NOMO-1 treated with DMSO at 0.1 percent for 48 hours (cell line): ENCODE results near the gene ZNF786.
"Not testable (repeated sequence)": the region's sequence is repeated elsewhere in the genome, so short reads cannot be mapped to it uniquely, and the experiment has no call there.

Experiments
- DNase-seq: peaks from one replicate; lab custom pipeline; 2025; ENCODE audit not compliant: unreplicated experiment; lab: John Stamatoyannopoulos, UW

ZNF786 gene

GRCh38 chr7:149084407-149084806, 6.1 kb downstream of the ZNF786 start:
- DNase-seq: no peak

DNA sequence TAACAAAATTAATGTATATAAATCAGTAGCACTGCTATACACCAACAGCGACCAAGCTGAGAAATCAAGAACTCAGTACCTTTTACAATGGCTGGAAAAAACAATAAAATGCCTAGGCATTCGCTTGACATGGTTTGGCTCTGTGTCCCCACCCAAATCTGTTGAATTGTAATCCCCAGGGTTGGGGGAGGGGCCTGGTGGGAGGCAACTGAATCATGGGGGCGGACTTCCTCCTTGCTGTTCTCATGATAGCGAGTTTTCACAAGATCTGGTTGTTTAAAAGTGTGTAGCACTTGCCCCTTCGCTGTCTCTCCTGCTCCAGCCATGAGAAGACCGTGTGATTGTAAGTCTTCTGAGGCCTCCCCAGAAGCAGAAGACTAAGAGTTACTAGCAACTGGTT, 8.6 kb downstream of the ZNF786 start:
- no peak for DNase-seq

- no peak for DNase-seq
These were observed 12.9 kb downstream of the ZNF786 start for GRCh38 chr7:149077594-149077993.

- no peak for DNase-seq
These were observed 15.2 kb downstream of the ZNF786 start for GRCh38 chr7:149075286-149075685.

- DNase-seq: no peak
These were observed 16.2 kb downstream of the ZNF786 start for GRCh38 chr7:149074116-149074885.

- DNase-seq: no peak
These were observed 18.1 kb downstream of the ZNF786 start for GRCh38 chr7:149072438-149072775.

DNA sequence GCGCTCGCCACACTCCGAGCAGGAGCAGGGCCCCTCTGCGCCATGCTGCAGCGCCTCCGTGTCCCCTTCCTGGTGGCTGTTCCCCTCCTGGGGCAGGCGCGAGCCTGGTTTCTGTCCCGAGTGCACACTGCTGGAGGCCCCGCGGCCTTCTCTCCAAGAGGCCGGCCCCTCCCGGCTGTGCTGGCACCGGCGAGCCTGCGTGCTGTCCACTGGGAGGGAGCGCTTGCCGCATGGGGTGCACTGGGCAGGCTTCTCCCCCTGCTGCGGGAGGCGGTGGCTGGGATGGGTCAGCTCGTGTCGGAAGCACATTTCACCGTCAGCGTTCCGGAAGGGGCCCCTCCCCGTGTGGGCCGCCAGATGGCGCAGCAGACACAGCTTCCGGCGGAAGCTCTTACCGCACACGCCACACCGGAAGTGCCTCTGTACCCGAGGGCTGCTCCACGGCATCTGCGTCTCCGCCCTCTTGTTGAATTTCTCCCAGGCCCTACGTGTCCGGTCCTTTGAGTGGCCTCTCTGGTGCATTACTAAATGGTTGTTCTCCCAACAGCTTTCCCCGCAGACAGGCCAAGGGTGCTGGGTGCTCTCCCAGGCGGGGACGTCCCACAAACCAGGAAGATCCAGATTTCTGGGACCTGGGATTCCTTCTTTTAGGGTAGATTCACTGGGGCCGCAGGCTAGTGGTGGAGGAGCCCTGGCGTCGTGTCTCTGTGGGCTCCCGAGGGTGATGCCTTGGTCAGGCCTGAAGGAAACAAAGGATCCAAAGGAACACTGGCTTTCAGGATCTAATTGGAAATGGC, 18.7 kb downstream of the ZNF786 start:
- DNase-seq: no peak

GRCh38 chr7:149071182-149071635, 19.3 kb downstream of the ZNF786 start:
- no peak for DNase-seq

GRCh38 chr7:149070372-149071125, 20.0 kb downstream of the ZNF786 start:
- DNase-seq: no peak

GRCh38 chr7:149067869-149068268, 22.6 kb downstream of the ZNF786 start:
- DNase-seq: no peak

DNA sequence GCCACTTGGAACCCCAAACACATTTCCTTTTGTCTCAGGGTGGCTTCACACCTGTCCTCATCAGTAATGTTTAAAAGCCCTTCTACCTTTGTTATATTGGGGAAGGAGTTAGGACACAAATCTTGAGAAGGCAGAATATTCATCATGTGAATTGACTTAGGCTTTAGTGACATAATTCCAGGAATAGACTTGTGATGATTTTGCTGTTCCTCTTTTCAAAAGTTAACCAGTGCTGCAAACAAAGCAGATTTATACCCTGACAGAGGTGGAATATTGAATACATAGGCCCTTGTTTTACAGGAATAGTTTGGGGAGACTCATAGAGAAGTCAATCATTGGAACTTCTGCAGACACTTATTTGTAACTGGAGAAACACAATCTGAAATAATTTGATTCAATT, 27.0 kb downstream of the ZNF786 start:
- DNase-seq: no peak

GRCh38 chr7:149062217-149062899, 28.2 kb downstream of the ZNF786 start:
- not testable (repeated sequence) for DNase-seq

GRCh38 chr7:149060156-149060555, 30.4 kb downstream of the ZNF786 start:
- no peak for DNase-seq

- DNase-seq: no peak
These were observed 36.6 kb downstream of the ZNF786 start for GRCh38 chr7:149053885-149054284.

DNA sequence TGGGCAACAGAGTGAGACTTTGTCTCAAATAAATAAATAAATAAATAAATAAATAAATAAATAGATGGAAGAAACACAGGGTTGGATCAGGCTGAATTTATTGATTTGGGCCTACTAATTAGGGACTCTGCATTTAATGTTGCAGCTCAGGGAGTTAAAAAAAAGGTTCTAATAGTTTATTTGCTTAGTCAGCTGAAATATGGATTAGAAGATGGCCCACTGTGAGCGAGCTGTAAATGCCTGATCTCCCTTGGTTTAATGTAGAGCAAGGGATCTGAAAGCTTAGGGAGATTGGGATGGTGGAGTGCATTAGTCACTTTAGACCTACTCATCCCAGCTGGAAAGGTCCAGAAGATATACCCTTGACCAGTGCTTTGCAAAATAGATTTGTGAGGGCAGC, 37.1 kb downstream of the ZNF786 start:
- DNase-seq: no peak

- no peak for DNase-seq
These were observed 39.6 kb downstream of the ZNF786 start for GRCh38 chr7:149050941-149051340.

DNA sequence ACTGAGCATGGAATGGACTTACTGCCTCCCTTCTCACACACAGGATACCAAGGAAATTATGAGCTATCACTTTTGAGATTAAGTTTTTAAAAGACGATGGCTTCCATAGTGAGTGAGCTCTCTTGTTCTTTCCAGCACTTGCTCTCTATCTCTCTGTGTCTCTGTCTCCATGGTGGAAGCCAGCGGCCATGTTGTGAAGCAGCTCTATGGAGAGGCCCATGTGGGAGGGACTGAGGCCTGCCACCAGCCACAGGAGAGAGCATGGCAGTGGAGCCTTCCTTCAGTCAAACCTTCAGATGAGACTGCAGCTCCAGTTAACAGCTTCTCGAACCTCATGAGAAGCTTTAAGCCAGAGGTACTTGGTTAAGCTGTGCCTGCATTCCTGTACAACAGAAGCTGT, 41.7 kb downstream of the ZNF786 start:
- no peak for DNase-seq

- no peak for DNase-seq
These were observed 44.1 kb downstream of the ZNF786 start for GRCh38 chr7:149046416-149046815.

DNA sequence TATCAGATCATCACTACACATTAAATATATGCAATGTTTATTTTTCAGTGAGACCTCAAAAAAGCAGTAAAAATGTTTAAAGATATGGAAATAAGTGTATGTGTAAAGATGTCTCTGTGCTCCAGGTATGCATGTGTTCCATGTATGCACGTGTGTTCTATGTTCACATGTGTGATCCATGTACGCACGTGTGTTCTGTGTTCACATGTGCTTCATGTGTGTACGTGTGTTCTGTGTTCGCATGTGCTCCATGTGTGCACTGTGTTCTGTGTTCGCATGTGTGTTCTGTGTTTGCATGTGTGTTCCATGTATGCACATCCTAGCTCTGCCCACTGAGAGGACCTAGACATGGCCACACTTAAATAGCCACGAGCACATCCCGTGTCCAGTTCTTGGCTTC, 46.6 kb downstream of the ZNF786 start:
- no peak for DNase-seq

DNA sequence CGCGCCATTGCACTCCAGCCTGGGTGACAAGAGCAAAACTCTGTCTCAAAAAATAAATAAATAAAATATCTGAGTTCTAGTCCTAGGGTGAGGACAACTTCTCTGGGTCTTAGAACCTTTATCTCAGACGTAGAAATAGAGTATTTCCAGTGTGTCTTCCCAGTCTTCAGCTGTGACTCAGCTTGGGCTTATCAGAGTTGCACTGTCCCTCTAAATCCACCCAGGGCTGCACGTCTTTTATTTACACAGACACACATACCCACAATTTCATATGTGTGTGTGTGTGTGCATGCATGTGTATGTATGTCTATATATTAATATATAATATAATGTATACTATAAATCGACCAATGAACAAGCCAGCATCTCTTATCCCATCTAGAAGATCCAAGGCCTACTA, 49.2 kb downstream of the ZNF786 start:
- DNase-seq: no peak

- not testable (repeated sequence) for DNase-seq
These were observed 51.9 kb downstream of the ZNF786 start for GRCh38 chr7:149038641-149039040.
